HepG2 (cell line): ENCODE results near the gene CDK5RAP1. TPM values are rescaled to one million over a fixed set of nuclear protein-coding genes. Genes with fewer than 3 reads are reported as not detected.

Experiments
- ATAC-seq: fragments of 200-7000 bp; cut with Tn5 transposase; 3 replicates; pipeline ENCODE4 v1.9.1; 2020; ENCODE audit warnings: mild to moderate bottlenecking, moderate library complexity
- BruUV-seq: library from RNA; stranded (reverse); fragments of 400-500 nt; replicated peaks from 2 replicates; lab custom pipeline; 2021; lab: Mats Ljungman, UMichigan
- CTCF ChIA-PET: fragments of 300-600 bp; formaldehyde crosslinking; extraction: SDS; loops from one replicate; lab custom pipeline; 2021; ENCODE audit warnings: low total read pairs, inconsistent platforms, low intra/inter-chr PET ratio; lab: Yijun Ruan, JAX
- POLR2A ChIA-PET: fragments of 350-600 bp; sonication (Branson Sonifier 250); formaldehyde crosslinking; loops from one replicate; lab custom pipeline; 2020; ENCODE audit warnings: antibody characterized with exemption, inconsistent platforms; lab: Yijun Ruan, JAX
- DNase-seq: peaks from one replicate; pipeline ENCODE4 v3.0.0-alpha.2; 2015; ENCODE audit warnings: low spot score
- FAIRE-seq: peaks from 3 replicates; lab custom pipeline; 2011; peaks lifted over from hg19 to GRCh38; lab: Jason Lieb, UNC
- H2AFZ ChIP-seq: one replicate; pipeline ENCODE4 v1.6.1; 2011; ENCODE audit warnings: low read length, inconsistent platforms
- H3K27ac ChIP-seq: fragments of 300-600 bp; 3 replicates; pipeline ENCODE4 v1.8.0; 2011; ENCODE audit warnings: mixed run types, mild to moderate bottlenecking, mixed read lengths, low read length, inconsistent platforms; ENCODE audit not compliant: insufficient read depth; ENCODE audit errors: extremely low read length
- H3K27me3 ChIP-seq, 2 experiments: fragments of 200-600 bp in 1 of 2; 2 replicates in 1 of 2; 3 replicates in 1 of 2; pipeline versions ENCODE4 v1.6.0 to v1.8.0; 2011; ENCODE audit warnings: low read length in 2 of 2, mild to moderate bottlenecking in 2 of 2, moderate library complexity in 2 of 2, inconsistent platforms in 1 of 2; ENCODE audit not compliant: insufficient read depth in 2 of 2, control insufficient read depth in 1 of 2
- H3K36me3 ChIP-seq, 2 experiments: fragments of 200-600 bp in 1 of 2; replicated peaks in 1 of 2; 2 replicates in 1 of 2; 3 replicates in 1 of 2; pipeline versions ENCODE4 v1.5.1 to v1.8.0; 2011; ENCODE audit warnings: low read length in 2 of 2, inconsistent platforms in 1 of 2; ENCODE audit not compliant: insufficient read depth in 2 of 2, control insufficient read depth in 1 of 2
- H3K4me1 ChIP-seq: 2 replicates; pipeline ENCODE4 v1.5.1; 2012; ENCODE audit warnings: low read length, inconsistent platforms; ENCODE audit not compliant: insufficient read depth
- H3K4me2 ChIP-seq: 2 replicates; pipeline ENCODE4 v1.6.0; 2011; ENCODE audit warnings: low read depth, low read length, inconsistent platforms
- H3K4me3 ChIP-seq, 3 experiments: fragments of 200-600 bp in 1 of 3; sonication (generic), shearing (Covaris generic) in 1 of 3; replicated peaks in 1 of 3; 2 replicates each; pipeline ENCODE4 v1.5.1; 2011 to 2016; ENCODE audit warnings: low read length in 3 of 3, inconsistent platforms in 2 of 3, low read depth in 2 of 3, mild to moderate bottlenecking in 2 of 3, control low read depth in 1 of 3, mixed read lengths in 1 of 3; ENCODE audit not compliant: insufficient read depth in 1 of 3
- H3K79me2 ChIP-seq: one replicate; pipeline ENCODE4 v1.6.1; 2011; ENCODE audit warnings: low read length, inconsistent platforms; ENCODE audit not compliant: insufficient read depth
- H3K9ac ChIP-seq: 2 replicates; pipeline ENCODE4 v1.6.0; 2011; ENCODE audit warnings: mild to moderate bottlenecking, low read depth, low read length, inconsistent platforms; ENCODE audit not compliant: insufficient read depth
- H3K9me3 ChIP-seq: 2 replicates; pipeline ENCODE4 v1.5.1; 2012; ENCODE audit warnings: mild to moderate bottlenecking, low read length
- H4K20me1 ChIP-seq: 2 replicates; pipeline ENCODE4 v1.6.0; 2011; ENCODE audit warnings: inconsistent platforms, mild to moderate bottlenecking, low read length, moderate library complexity; ENCODE audit not compliant: insufficient read depth
- ARID3A ChIP-seq: IDR thresholded peaks from 2 replicates; pipeline ENCODE4 v1.6.1; 2012; ENCODE audit warnings: low read depth, low read length, improper control_type of control experiment
- LRRFIP1 ChIP-seq: sonication (generic); formaldehyde crosslinking; conservative IDR thresholded peaks from 2 replicates; pipeline ENCODE4 v1.4.0; 2020; ENCODE audit warnings: missing genetic modification reagents
- NCOA2 ChIP-seq: sonication (generic); formaldehyde crosslinking; IDR thresholded peaks from 2 replicates; pipeline ENCODE4 v1.8.0; 2022; ENCODE audit warnings: inconsistent platforms
- PRMT3 ChIP-seq: sonication (generic); formaldehyde crosslinking; IDR thresholded peaks from 2 replicates; pipeline ENCODE4 v1.8.1; 2022; ENCODE audit warnings: low read depth, mild to moderate bottlenecking, moderate library complexity, missing genetic modification reagents, borderline replicate concordance
- STAG1 ChIP-seq: sonication (generic); formaldehyde crosslinking; IDR thresholded peaks from 2 replicates; pipeline ENCODE4 v1.4.0; 2020; ENCODE audit warnings: missing genetic modification reagents
- TEAD2 ChIP-seq: sonication (generic); formaldehyde crosslinking; IDR thresholded peaks from 2 replicates; pipeline ENCODE4 v1.9.0; 2021; ENCODE audit warnings: missing genetic modification reagents
- ZNF33B ChIP-seq: sonication (generic); formaldehyde crosslinking; IDR thresholded peaks from 2 replicates; pipeline ENCODE4 v1.5.1; 2020; ENCODE audit warnings: mild to moderate bottlenecking, missing genetic modification reagents
- WGBS: methylation state at CpG from one replicate; pipeline ENCODE4 v1.1.6; 2017; ENCODE audit warnings: low lambda C conversion rate; 5-methylcytosine and 5-hydroxymethylcytosine counted together
- in situ Hi-C: cut with HindIII; loops from 2 replicates; pipeline ENCODE4 v1.10.0; 2017; ENCODE audit warnings: low pct_unique_long_range_greater_than_20kb; ENCODE audit not compliant: extremely low pct_ligation_motif_present
- intact Hi-C: fragments of 100-400 bp; cut with micrococcal nuclease; formaldehyde crosslinking; loops from one replicate; pipeline ENCODE4 v1.10.0; 2022; ENCODE audit not compliant: unreplicated experiment
- polyA plus RNA-seq, 8 experiments: library from polyadenylated mRNA; depleted of rRNA in 3 of 8; stranded (reverse) in 7 of 8; unstranded in 1 of 8; fragments of >200 nt; fragmentation: Illumina TruSeq in 4 of 8; extraction: Trizol in 4 of 8; gene quantifications; 2 replicates each; pipeline versions ENCODE4 v1.2.1 to v1.2.3, GENCODE V29; 2011 to 2016; ENCODE audit warnings: low read depth in 4 of 8, missing spikeins in 1 of 8, mixed read lengths in 1 of 8; ENCODE audit not compliant: insufficient read depth in 1 of 8
- total RNA-seq, 5 experiments: library from RNA; depleted of rRNA; stranded (reverse); fragments of >200 nt; fragmentation: Illumina TruSeq; extraction: Trizol; gene quantifications; 2 replicates each; pipeline ENCODE4 v1.2.3, GENCODE V29; 2016; ENCODE audit warnings: low read depth in 1 of 5

CDK5RAP1 gene
- total and polyA plus RNA-seq, 2 of the 13 experiments (the other 11 are each of a cell fraction or from before 2014, with no cell fraction given): 53.6 to 98.2 TPM

GRCh38 chr20:33349493-33349892 is 51.8 kb downstream of the CDK5RAP1 start:
- DNase-seq (no peak), ATAC-seq (no peak), FAIRE-seq (no peak)
- no peak for TF ChIP-seq NCOA2
- no peak for TF ChIP-seq TEAD2 (CRISPR knock-in tag)
- no peak for TF ChIP-seq STAG1 (CRISPR knock-in tag)
- TF ChIP-seq ZNF33B (CRISPR knock-in tag): no peak
- TF ChIP-seq ARID3A: no peak
- TF ChIP-seq PRMT3 (CRISPR knock-in tag): no peak
- no peak for TF ChIP-seq LRRFIP1 (CRISPR knock-in tag)
- in situ Hi-C loops: no loop called here
- Histone ChIP-seq H3K4me3 (no peak overlapping the region), H3K9me3 (no peaks in the 10 kb centered on the region), H4K20me1 (no peaks in the 10 kb centered on the region), H3K9ac (no peak overlapping the region), H3K79me2 (no peaks in the 10 kb centered on the region), H3K4me1 (peaks cover 16% of the 10 kb centered on the region), H3K27me3 (no peaks in the 10 kb centered on the region), H2AFZ (no peak overlapping the region), H3K36me3 (peaks cover 0 to 4% of the 10 kb centered on the region in 2 experiments; a peak in 2 of 5 replicates), H3K4me2 (no peak overlapping the region), H3K27ac (no peak overlapping the region)
- no TSS peak for BruUV-seq
- POLR2A ChIA-PET: no interaction called here
- WGBS: 91% methylated on average over 8 of the region's 8 CpGs
- CTCF ChIA-PET: no interaction called here
- intact Hi-C loops: no loop called here
